ENCODE results near the gene TTC3.
A peak's percentile ranks its signal among the peaks of the same experiment; 100 is the strongest.
"Not testable (repeated sequence)": the region's sequence is repeated elsewhere in the genome, so short reads cannot be mapped to it uniquely, and the experiment has no call there.

TTC3 gene, protein sequence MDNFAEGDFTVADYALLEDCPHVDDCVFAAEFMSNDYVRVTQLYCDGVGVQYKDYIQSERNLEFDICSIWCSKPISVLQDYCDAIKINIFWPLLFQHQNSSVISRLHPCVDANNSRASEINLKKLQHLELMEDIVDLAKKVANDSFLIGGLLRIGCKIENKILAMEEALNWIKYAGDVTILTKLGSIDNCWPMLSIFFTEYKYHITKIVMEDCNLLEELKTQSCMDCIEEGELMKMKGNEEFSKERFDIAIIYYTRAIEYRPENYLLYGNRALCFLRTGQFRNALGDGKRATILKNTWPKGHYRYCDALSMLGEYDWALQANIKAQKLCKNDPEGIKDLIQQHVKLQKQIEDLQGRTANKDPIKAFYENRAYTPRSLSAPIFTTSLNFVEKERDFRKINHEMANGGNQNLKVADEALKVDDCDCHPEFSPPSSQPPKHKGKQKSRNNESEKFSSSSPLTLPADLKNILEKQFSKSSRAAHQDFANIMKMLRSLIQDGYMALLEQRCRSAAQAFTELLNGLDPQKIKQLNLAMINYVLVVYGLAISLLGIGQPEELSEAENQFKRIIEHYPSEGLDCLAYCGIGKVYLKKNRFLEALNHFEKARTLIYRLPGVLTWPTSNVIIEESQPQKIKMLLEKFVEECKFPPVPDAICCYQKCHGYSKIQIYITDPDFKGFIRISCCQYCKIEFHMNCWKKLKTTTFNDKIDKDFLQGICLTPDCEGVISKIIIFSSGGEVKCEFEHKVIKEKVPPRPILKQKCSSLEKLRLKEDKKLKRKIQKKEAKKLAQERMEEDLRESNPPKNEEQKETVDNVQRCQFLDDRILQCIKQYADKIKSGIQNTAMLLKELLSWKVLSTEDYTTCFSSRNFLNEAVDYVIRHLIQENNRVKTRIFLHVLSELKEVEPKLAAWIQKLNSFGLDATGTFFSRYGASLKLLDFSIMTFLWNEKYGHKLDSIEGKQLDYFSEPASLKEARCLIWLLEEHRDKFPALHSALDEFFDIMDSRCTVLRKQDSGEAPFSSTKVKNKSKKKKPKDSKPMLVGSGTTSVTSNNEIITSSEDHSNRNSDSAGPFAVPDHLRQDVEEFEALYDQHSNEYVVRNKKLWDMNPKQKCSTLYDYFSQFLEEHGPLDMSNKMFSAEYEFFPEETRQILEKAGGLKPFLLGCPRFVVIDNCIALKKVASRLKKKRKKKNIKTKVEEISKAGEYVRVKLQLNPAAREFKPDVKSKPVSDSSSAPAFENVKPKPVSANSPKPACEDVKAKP (N-terminal part only)

DNA sequence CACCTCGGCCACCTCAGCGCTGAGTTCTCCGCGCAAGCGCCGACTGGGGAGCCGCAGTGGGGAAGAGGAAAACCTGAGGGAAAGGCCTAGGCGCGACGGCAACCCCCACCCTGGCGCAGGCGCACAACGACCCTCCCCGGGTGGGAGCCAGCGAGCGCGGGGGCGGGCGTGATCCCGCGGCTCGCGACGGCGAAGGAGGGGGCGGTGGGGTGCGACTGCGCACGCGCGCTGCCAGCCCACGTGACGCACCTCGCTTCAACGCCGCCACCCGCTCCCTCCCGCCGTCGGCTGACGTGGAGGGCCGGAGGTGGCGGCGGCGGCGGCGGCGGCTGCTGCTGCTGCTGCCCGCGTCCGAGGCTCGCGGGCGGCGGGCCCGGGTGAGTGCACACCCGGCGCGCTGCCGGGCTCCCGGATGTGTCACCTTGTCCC lies at the start of gene TTC3, which contains the start of gene PIGP:
TTC3 (plus strand) TSS at position 267 of the 429 bp plus-strand sequence. CDS start 14,004 bp downstream, outside the sequence.
PIGP (minus strand) TSS at position 84 of the 429 bp plus-strand sequence. CDS start 556 bp downstream, outside the sequence.
- DNase-seq (ENCODE audit: low read depth in 2 of 2) = peak; percentile 90 to 96

DNA sequence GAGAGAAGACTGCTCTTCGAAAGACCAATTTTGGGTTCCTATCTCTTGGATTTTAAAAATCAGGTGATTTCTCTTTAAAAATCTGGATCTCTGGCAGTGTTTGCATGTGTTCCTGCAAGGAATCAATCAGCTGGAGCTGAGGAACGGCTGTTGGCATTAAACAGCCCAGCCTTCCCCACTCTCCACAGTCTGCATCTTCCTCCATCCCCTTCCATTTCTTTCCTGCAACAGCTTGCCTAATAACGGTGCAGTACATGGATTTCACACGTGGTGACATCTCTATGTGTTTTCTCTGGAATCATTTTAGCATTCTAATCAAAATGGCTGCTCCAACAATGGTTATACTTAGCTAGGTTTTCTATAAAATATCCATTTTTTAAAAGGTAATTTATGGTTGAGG lies 46.6 kb upstream of the TTC3 start:
- no peak for DNase-seq (ENCODE audit: low read depth in 2 of 2)

DNA sequence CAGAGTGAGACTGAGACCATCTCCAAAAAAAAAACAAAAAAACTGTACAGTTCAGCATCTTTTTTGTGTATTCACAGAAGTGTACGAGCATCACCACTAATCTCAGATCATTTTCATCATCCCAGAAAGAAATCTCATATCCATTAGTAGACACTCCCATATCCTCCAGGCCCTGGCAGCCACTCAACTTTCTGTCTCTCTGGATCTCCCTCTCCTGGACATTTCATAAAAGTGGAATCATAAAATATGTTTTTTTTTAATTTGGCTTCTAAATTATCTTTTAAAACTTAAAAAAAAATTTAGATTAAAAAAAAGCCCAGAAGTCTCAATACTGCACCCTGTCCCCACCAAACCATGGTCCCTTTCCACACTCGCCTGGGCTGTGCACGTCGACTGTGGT lies 44.5 kb upstream of the TTC3 start:
- DNase-seq (ENCODE audit: low read depth in 2 of 2) = no peak

DNA sequence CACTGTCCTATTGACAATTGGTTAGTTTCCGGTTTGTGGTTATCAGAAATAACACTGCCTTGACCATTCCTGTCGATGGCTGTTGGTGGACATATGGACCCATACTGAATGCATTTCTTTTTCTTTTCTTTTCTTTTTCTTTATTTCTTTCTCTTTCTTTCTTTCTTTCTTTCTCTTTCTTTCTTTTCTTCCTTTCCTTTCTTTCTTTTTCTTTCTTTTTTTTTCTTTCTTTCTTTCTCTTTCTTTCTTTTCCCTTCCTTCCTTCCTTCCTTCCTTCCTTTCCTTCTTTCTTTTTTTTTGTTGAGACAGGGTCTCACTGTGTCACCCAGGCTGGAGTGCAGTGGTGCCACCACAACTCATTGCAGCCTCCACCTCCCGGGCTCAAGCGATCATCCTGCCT lies 42.2 kb upstream of the TTC3 start:
- no peak for DNase-seq (ENCODE audit: low read depth in 2 of 2)

DNA sequence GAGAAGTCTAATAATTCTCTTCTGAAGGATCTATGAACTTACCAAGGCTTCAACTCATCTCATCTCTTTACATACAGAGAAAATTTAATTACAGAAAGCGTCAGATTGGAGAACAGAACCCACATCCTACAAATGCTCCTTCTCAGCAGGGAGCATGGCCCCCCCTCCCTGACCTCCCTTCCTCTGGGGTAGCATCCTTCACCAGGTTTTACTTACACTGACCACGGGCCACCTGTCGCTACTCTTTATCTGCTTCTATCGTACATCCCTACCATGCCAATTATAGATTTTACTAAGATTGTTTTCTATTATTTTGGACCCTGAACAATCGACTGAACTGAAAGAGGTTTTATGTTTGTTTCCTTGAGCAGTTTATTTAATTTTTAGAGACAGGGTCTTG lies 40.8 kb upstream of the TTC3 start:
- no peak for DNase-seq (ENCODE audit: low read depth in 2 of 2)

DNA sequence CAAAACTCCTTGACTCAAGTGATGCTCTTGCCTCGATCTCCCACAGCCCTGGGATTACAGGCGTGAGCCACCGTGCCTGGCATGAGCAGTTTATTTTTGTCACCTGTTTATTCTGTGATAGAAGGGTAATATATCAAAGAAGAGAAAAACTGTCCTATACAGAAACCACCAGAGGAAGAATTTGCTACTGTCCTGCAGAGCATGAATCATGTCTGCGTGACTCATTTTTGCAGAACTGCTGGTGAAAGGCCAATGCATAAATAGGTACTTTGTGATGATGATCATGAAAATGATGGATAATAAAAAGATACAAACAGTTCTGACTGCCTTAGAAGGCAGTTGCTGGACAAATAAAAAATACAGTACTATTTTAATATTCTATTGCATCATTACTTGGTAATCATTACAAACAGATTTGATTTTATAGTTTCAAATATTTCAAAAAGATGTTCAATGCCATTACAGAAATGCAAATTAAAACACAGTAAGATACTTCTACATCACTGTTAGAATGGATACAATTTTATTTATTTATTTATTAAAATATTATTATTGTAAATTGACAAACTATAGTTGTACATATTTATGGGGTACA lies 40.1 kb upstream of the TTC3 start:
- DNase-seq (ENCODE audit: low read depth in 2 of 2) = no peak

DNA sequence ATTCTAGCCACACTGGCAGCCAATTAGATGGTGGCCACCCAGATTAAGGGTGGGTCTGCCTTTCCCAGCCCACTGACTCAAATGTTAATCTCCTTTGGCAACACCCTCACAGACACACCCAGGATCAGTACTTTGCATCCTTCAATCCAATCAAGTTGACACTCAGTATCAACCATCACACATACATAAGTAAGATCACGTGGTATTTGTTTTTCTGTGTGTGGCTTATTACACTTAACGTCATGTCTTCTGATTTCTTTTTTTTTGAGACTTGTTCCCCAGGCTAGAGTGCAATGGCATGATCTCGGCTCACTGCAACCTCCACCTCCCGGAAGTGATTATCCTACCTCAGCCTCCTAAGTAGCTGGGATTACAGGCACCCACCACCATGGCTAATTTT lies 38.7 kb upstream of the TTC3 start:
- DNase-seq (ENCODE audit: low read depth in 2 of 2) = not testable (repeated sequence)

DNA sequence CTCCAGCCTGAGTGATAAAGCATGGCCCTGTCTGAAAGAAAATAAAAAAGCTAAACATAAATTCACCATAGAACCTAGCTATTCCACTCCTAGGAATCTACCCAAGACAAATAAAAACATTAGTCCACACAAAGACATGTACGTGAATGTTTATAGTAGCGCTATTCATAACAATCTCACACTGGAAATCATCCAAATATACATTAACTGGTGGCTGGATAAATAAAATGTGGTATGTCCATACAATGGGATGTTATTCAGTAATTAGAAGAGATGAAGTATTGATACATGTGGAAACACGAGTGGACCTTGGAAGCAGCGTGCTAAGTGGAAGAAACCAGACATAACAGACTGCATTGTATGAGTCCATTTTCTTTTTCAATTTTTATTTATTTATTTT lies 36.9 kb upstream of the TTC3 start:
- DNase-seq (ENCODE audit: low read depth in 2 of 2) = no peak

DNA sequence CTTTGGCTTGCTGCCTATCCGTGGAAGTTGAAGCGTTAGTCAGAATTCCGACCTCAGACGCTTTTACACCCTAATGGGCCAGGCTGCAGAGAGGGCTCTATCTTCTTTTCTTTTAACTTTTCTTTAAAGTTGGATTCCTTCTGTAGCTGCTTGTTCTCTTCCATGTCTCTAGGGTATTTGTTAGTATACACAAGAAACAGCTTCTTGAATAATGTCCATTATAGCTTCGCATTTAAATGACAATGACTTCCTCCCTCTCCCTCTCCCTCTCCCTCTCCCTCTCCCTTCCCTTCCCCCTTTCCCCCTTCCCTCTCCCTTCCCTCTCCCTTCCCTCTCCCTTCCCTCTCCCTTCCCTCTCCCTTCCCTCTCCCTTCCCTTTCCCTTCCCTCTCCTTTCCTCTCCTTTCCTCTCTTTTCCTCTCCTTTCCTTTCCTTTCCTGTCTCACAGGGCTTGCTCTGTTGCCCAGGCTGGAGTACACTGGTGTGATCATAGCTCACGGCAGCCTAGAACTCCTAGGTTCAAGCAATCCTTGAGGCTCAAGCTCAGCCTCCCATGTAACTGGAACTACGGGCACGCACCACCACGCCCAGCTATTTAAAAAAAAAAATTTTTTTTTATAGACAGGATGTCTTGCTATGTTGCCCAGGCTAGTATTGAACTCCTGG lies 33.5 kb upstream of the TTC3 start:
- DNase-seq (ENCODE audit: low read depth in 2 of 2) = no peak

DNA sequence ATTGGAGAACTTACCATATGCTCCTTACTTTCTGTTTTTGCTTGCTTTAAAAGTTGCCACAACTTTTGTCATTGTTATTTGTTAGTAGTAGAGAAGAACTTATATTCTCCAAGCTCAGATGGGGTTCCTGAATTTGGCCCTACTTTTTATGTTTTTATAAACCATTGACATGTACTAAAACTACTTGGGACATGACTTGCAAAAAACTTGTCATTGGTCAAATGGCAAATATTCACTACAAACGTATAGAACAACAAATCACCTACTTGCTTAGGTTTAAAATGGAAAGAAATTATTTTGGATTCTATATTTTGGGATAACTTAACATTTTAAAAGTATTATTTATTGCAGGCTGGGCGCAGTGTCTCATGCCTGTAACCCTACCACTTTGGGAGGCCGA lies 32.8 kb upstream of the TTC3 start:
- no peak for DNase-seq (ENCODE audit: low read depth in 2 of 2)

DNA sequence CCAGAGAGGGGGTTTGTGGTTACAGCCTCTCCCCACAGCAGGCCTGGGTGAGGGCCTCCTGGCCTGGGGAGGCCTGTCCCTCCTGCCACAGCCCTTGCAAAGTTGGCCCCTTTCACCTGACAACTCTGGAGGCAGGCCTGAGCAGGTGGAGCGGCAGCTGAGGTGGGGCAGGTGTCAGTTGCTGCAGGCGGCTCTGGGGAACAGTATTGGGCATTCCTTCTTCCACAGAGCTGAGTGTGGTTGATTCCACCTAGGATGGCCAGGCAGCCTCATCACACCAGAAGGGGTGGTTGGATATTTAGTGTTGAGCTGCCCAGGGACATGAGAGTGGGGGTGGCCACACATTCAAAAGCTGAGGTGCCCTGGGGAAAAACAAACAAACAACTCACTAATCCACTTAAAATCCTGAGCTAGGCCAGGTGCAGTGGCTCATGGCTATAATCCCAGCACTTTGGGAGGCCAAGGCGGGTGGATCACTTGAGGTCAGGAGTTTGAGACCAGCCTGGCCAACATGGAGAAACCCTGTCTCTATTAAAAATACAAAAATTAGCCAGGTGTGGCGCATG lies 31.3 kb upstream of the TTC3 start:
- DNase-seq (ENCODE audit: low read depth in 2 of 2) = no peak

DNA sequence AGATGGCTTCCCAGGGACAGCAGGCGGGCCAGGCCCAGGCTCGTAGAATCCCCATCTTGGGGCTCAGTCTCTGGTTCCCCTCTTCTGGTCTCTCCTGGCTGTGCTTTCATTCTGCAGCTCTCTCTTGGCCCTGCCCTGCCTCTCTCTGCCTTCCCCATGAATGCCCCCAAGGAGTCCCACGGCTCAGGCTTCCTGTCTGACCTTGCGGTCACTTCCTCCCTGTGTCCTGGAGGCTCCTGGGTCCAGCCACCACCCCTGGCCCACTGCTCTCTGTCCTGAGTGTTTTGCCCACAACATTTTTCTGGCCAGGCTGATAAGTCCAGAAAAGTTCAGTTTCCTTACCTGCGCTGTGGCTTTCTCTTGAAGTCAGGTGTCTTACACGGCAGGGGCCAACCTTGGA lies 29.2 kb upstream of the TTC3 start:
- DNase-seq (ENCODE audit: low read depth in 2 of 2) = no peak

DNA sequence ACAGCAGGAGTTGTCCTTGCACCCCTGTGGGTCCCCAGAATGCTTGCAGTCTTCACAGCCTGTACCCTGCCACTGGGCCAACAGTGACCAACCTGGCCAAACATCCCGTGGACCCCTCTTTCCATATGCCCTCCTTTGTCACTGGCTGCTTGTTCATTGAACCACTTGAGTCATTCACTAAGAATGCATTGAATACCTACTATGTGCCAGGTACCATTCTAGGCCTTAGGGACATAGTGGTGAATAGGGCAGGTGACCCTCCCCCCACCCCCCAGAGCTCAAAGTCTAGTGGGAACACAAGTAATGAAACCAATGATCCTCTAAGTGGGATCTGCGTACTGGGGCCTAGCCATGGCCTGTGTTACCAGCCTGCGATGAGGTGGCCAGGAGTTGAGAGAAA lies 28.4 kb upstream of the TTC3 start:
- DNase-seq (ENCODE audit: low read depth in 2 of 2) = no peak

DNA sequence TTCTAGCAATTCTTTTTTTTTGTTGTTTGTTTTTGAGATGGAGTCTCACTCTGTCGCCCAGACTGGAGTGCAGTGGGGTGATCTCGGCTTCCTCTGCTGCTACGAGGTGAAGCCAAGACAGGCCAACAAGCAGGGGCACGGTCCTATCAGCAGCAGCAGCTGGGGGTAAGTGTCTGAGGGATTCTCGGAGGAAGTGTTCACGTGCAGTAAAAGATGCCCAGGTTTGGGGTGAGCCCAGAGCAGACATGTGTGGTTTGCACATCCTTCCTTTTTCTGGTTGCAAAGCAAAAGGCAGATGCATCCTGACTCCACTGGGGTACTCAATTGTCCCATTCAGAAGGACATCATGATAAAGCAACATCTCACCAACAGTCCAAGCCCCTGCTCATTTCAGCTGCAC lies 27.9 kb upstream of the TTC3 start:
- DNase-seq (ENCODE audit: low read depth in 2 of 2) = no peak

DNA sequence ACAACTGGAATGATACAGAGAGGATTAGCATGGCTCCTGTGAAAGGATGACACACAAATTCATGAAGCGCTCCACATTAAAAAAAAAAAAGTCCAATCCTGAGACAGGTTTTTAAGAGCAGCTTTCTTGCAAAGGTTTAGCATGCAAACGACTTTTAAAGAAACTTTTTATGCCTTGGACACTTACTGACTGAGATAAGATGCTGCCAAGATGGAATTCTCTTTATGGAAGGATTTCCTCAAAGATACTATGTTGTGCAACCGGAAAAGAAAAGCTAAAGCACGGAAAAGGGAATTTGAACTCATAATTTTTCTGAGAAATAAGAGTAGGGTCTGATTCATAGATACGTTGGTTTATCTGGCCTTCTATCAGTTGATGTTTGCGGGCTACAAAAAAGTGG lies 27.5 kb upstream of the TTC3 start:
- DNase-seq (ENCODE audit: low read depth in 2 of 2) = no peak

DNA sequence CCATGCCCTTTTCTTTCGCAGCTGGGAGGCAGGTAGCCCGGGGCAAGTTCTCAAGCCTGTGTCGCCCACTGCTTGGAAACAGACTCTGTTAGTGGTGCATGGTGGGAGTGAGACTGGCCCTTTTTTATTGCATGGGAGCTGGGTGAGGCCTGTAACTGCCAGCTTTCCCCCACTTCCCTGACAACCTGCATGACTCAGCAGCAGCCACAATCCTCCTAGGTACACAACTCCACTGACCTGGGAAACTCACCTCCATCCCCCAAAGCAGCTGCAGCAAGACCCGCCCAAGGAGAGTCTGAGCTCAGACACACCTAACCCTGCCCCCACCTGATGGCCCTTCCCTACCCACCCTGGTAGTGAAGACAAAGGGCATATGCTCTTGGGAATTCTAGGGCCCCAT lies 26.0 kb upstream of the TTC3 start:
- DNase-seq (ENCODE audit: low read depth in 2 of 2) = no peak

DNA sequence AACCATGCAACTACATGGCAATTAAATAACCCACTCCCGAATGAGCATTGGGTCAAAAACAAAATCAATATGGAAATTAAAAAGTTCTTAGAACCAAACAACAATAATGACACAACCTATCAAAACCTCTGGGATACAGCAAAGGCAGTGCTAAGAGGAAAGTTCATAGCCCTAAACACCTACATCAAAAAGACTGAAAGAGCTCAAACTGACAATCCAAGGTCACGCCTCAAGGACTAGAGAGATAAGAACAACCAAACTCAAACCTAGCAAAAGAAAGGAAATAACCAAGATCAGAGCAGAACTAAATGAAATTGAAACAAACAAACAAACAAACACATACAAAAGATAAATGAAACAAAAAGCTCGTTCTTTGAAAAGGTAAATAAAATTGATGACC lies 23.3 kb upstream of the TTC3 start:
- not testable (repeated sequence) for DNase-seq (ENCODE audit: low read depth in 2 of 2)

DNA sequence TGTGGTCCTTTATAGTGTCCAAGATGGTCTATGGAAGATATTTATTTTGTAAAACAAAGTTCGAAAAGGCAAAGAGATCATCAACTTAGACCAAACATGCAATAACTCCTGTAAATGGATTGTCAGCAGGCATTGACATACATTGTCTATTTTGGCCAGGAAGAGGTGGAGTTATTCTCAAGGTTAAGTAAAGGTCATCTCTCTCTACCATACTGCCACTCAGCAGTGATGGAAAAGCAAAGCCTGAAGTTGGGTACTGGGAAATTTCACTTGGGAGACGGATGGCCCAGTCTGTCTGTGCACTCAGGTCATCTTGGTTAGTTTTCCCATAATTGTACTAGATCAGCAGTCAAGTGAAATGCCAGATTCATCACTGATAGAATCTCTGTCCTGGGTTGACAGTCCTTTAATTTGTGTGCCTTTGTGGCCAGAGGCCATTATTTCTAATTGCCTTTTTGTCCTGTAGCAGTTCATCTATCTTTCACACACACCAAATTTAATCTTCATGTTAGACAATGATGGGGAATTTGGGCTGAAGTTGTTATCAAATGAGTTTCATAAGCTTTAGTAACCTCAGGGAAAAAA lies 17.7 kb upstream of the TTC3 start:
- no peak for DNase-seq (ENCODE audit: low read depth in 2 of 2)

DNA sequence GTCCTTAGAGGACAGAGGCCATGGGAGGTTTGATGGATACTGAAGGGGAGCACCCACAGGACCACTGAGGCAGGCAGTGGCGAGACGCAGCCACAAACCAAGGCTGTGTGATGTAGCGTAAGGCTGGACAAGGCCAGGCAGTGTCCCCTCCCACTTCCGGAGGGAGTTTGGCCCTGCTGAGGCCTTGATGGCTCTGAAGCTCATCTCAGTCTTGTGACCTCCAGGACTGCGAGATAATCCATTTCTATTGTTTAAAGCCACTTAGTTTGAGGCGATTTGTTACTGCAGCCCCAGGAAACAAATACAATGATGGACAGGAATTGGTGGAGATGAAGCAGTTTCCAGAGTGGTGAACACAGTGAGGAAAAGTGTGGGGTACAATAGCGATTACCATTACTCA lies 15.4 kb upstream of the TTC3 start:
- no peak for DNase-seq (ENCODE audit: low read depth in 2 of 2)

DNA sequence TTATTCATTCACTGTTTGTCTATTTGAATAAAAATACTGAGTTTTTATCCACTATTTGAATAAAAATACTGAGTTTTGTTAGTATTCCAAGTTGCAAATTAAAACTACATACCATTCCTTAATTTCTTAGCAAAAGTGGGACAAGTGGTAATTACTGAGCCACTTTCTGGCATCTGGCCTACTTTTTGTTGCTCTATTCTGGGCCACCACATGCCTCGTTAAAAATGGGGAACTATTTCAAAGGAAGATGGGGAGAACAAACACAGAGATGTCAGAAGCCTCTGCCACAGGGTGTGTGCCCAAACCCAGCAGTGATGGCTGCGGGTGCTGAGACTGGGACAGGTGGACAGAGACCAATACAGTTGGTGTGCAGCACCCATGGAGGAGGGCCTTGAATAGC lies 14.8 kb upstream of the TTC3 start:
- no peak for DNase-seq (ENCODE audit: low read depth in 2 of 2)

Data from activated CD8-positive, alpha-beta memory T cell treated with anti-CD3 and anti-CD28 coated beads for 4 hours (primary cell).